H1 (cell line): ENCODE measurements around the gene PRDM10. TPM values are rescaled to one million over a fixed set of nuclear protein-coding genes. Genes with fewer than 3 reads are reported as not detected.

Experiments used
- BACH1 ChIP-seq: IDR thresholded peaks from 2 replicates; pipeline ENCODE4 v1.6.1; 2012; ENCODE audit warnings: low read length, improper control_type of control experiment
- CTCF ChIP-seq, 3 experiments: IDR thresholded peaks; 1 replicate in 2 of 3; 2 replicates in 1 of 3; pipeline versions ENCODE4 v1.5.1 to v1.6.1; 2011; ENCODE audit warnings: low read length in 3 of 3, mild to moderate bottlenecking in 3 of 3, inconsistent platforms in 2 of 3, low read depth in 1 of 3, moderate library complexity in 1 of 3; ENCODE audit not compliant: insufficient read depth in 1 of 3; ENCODE audit errors: control extremely low read depth in 1 of 3
- GTF2F1 ChIP-seq: IDR thresholded peaks from 2 replicates; pipeline ENCODE4 v1.6.1; 2012; ENCODE audit warnings: low read depth, low read length, improper control_type of control experiment, borderline replicate concordance
- POU5F1 ChIP-seq: IDR thresholded peaks from 2 replicates; pipeline ENCODE4 v1.6.1; 2011; ENCODE audit warnings: low read depth, mild to moderate bottlenecking, low read length, moderate library complexity
- RAD21 ChIP-seq, 2 experiments: IDR thresholded peaks in 1 of 2; conservative IDR thresholded peaks in 1 of 2; 2 replicates each; pipeline ENCODE4 v1.6.1; 2011; ENCODE audit warnings: low read depth in 2 of 2, low read length in 2 of 2, improper control_type of control experiment in 1 of 2, inconsistent platforms in 1 of 2, mild to moderate bottlenecking in 1 of 2, moderate library complexity in 1 of 2
- SIN3A ChIP-seq, 2 experiments: IDR thresholded peaks in 1 of 2; conservative IDR thresholded peaks in 1 of 2; 2 replicates each; pipeline ENCODE4 v1.6.1; 2011 to 2012; ENCODE audit warnings: low read length in 2 of 2, improper control_type of control experiment in 1 of 2, low read depth in 1 of 2, mild to moderate bottlenecking in 1 of 2
- polyA plus RNA-seq, 7 experiments: library from polyadenylated mRNA; depleted of rRNA in 3 of 7; stranded (reverse) in 5 of 7; unstranded in 2 of 7; fragments of >200 nt in 5 of 7; fragments of 200-250 nt in 2 of 7; gene quantifications; 1 replicate in 5 of 7; 2 replicates in 1 of 7; 4 replicates in 1 of 7; pipeline versions ENCODE4 v1.2.1 to v1.2.3, GENCODE V29; 2011 to 2013; ENCODE audit warnings: missing spikeins in 2 of 7, mixed read lengths in 2 of 7
- total RNA-seq: library from RNA; stranded (reverse); fragmentation: NEBNext Ultra II Directional; extraction: Animal tissue kit (Norgen Biotek cat#: 25700); gene quantifications from 2 replicates; pipeline ENCODE4 v1.2.1, GENCODE V29; 2021

Gene PRDM10
- total and polyA plus RNA-seq, 2 of the 8 experiments (the other 6 are each of a cell fraction or from before 2014, with no cell fraction given) = 15.5 to 19.2 TPM

- TF ChIP-seq CTCF (IDR thresholded peaks at IDR 0.05; ENCODE audit: control extremely low read depth in 1 of 3, insufficient read depth in 1 of 3, low read depth in 1 of 3, low read length in 3 of 3) = no peak
- no peak for TF ChIP-seq RAD21 (IDR thresholded peaks at IDR 0.05 in 1 of 2, conservative IDR thresholded peaks at IDR 0.05 in 1 of 2; ENCODE audit: low read depth in 2 of 2, low read length in 2 of 2)
- no peak for TF ChIP-seq SIN3A (conservative IDR thresholded peaks at IDR 0.05 in 1 of 2, IDR thresholded peaks at IDR 0.05 in 1 of 2; ENCODE audit: low read depth in 1 of 2, low read length in 2 of 2)
- no peak for TF ChIP-seq BACH1
- no peak for TF ChIP-seq POU5F1
- no peak for TF ChIP-seq GTF2F1
These were observed 39.5 kb upstream of the PRDM10 start (continued) for GRCh38 chr11:130042093-130042591.
